Measurements from ENCODE around the gene SLC26A2. TPM values are rescaled to one million over a fixed set of nuclear protein-coding genes. Genes with fewer than 3 reads are reported as not detected.

The SLC26A2 gene
- total and polyA plus RNA-seq, 10 of the 15 experiments (the other 5 are each of a cell fraction or from before 2014, with no cell fraction given) = 1.7 to 6.4 (median 4.2) TPM

GRCh38 chr5:149921597-149921996, 39.0 kb upstream of the SLC26A2 start (continued):
- TF ChIP-seq, protein P1, sequence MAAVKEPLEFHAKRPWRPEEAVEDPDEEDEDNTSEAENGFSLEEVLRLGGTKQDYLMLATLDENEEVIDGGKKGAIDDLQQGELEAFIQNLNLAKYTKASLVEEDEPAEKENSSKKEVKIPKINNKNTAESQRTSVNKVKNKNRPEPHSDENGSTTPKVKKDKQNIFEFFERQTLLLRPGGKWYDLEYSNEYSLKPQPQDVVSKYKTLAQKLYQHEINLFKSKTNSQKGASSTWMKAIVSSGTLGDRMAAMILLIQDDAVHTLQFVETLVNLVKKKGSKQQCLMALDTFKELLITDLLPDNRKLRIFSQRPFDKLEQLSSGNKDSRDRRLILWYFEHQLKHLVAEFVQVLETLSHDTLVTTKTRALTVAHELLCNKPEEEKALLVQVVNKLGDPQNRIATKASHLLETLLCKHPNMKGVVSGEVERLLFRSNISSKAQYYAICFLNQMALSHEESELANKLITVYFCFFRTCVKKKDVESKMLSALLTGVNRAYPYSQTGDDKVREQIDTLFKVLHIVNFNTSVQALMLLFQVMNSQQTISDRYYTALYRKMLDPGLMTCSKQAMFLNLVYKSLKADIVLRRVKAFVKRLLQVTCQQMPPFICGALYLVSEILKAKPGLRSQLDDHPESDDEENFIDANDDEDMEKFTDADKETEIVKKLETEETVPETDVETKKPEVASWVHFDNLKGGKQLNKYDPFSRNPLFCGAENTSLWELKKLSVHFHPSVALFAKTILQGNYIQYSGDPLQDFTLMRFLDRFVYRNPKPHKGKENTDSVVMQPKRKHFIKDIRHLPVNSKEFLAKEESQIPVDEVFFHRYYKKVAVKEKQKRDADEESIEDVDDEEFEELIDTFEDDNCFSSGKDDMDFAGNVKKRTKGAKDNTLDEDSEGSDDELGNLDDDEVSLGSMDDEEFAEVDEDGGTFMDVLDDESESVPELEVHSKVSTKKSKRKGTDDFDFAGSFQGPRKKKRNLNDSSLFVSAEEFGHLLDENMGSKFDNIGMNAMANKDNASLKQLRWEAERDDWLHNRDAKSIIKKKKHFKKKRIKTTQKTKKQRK (IDR thresholded peaks at IDR 0.05; ENCODE audit: low read depth, low read length) = no peak
- TF ChIP-seq MTA3 (IDR thresholded peaks at IDR 0.05; ENCODE audit: borderline replicate concordance, low read length) (no peak), ZBTB4 (CRISPR knock-in tag; IDR thresholded peaks at IDR 0.05) (no peak), SMARCA5 (IDR thresholded peaks at IDR 0.05) (no peak)
- TF ChIP-seq, protein P2, sequence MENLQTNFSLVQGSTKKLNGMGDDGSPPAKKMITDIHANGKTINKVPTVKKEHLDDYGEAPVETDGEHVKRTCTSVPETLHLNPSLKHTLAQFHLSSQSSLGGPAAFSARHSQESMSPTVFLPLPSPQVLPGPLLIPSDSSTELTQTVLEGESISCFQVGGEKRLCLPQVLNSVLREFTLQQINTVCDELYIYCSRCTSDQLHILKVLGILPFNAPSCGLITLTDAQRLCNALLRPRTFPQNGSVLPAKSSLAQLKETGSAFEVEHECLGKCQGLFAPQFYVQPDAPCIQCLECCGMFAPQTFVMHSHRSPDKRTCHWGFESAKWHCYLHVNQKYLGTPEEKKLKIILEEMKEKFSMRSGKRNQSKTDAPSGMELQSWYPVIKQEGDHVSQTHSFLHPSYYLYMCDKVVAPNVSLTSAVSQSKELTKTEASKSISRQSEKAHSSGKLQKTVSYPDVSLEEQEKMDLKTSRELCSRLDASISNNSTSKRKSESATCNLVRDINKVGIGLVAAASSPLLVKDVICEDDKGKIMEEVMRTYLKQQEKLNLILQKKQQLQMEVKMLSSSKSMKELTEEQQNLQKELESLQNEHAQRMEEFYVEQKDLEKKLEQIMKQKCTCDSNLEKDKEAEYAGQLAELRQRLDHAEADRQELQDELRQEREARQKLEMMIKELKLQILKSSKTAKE (IDR thresholded peaks at IDR 0.05; ENCODE audit: low read depth, poor library complexity, severe bottlenecking) = no peak
- TF ChIP-seq, protein P3, sequence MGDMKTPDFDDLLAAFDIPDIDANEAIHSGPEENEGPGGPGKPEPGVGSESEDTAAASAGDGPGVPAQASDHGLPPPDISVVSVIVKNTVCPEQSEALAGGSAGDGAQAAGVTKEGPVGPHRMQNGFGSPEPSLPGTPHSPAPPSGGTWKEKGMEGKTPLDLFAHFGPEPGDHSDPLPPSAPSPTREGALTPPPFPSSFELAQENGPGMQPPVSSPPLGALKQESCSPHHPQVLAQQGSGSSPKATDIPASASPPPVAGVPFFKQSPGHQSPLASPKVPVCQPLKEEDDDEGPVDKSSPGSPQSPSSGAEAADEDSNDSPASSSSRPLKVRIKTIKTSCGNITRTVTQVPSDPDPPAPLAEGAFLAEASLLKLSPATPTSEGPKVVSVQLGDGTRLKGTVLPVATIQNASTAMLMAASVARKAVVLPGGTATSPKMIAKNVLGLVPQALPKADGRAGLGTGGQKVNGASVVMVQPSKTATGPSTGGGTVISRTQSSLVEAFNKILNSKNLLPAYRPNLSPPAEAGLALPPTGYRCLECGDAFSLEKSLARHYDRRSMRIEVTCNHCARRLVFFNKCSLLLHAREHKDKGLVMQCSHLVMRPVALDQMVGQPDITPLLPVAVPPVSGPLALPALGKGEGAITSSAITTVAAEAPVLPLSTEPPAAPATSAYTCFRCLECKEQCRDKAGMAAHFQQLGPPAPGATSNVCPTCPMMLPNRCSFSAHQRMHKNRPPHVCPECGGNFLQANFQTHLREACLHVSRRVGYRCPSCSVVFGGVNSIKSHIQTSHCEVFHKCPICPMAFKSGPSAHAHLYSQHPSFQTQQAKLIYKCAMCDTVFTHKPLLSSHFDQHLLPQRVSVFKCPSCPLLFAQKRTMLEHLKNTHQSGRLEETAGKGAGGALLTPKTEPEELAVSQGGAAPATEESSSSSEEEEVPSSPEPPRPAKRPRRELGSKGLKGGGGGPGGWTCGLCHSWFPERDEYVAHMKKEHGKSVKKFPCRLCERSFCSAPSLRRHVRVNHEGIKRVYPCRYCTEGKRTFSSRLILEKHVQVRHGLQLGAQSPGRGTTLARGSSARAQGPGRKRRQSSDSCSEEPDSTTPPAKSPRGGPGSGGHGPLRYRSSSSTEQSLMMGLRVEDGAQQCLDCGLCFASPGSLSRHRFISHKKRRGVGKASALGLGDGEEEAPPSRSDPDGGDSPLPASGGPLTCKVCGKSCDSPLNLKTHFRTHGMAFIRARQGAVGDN (IDR thresholded peaks at IDR 0.05) = no peak
